Measurements from ENCODE around the gene CTNNA3.

CTNNA3 gene

GRCh38 chr10:66167816-66168215 lies 1528.2 kb downstream of the CTNNA3 start:
- DNase-seq = no peak

GRCh38 chr10:66162560-66163143 lies 1533.3 kb downstream of the CTNNA3 start:
- DNase-seq = no peak

GRCh38 chr10:66151346-66151745 lies 1544.6 kb downstream of the CTNNA3 start:
- DNase-seq = no peak

GRCh38 chr10:66148312-66148711 lies 1547.7 kb downstream of the CTNNA3 start:
- DNase-seq = no peak

- DNase-seq = no peak
Measured at GRCh38 chr10:66144016-66144415, 1552.0 kb downstream of the CTNNA3 start.

GRCh38 chr10:66102756-66103155 lies 1593.2 kb downstream of the CTNNA3 start:
- no peak for DNase-seq

- no peak for DNase-seq
Measured at GRCh38 chr10:66098595-66099480, 1597.2 kb downstream of the CTNNA3 start.

GRCh38 chr10:66095610-66096009 lies 1600.4 kb downstream of the CTNNA3 start:
- DNase-seq = no peak

GRCh38 chr10:66085906-66086305 lies 1610.1 kb downstream of the CTNNA3 start:
- no peak for DNase-seq

GRCh38 chr10:66071907-66072306 lies 1624.1 kb downstream of the CTNNA3 start:
- no peak for DNase-seq

GRCh38 chr10:66058594-66058993 lies 1637.4 kb downstream of the CTNNA3 start:
- DNase-seq = no peak

- DNase-seq = no peak
Measured at GRCh38 chr10:66049335-66049734, 1646.7 kb downstream of the CTNNA3 start.

- DNase-seq = no peak
Measured at GRCh38 chr10:66045859-66046258, 1650.1 kb downstream of the CTNNA3 start.

- DNase-seq = no peak
Measured at GRCh38 chr10:66041771-66042170, 1654.2 kb downstream of the CTNNA3 start.

- DNase-seq = no peak
Measured at GRCh38 chr10:66038623-66039022, 1657.4 kb downstream of the CTNNA3 start.

- DNase-seq = no peak
Measured at GRCh38 chr10:66026321-66026720, 1669.7 kb downstream of the CTNNA3 start.

GRCh38 chr10:66025186-66025585 lies 1670.8 kb downstream of the CTNNA3 start:
- no peak for DNase-seq

- DNase-seq = no peak
Measured at GRCh38 chr10:66021423-66021822, 1674.6 kb downstream of the CTNNA3 start.

GRCh38 chr10:66008221-66008620 lies 1687.8 kb downstream of the CTNNA3 start:
- DNase-seq = no peak

- no peak for DNase-seq
Measured at GRCh38 chr10:66006411-66006810, 1689.6 kb downstream of the CTNNA3 start.

- no peak for DNase-seq
Measured at GRCh38 chr10:65993451-65993850, 1702.5 kb downstream of the CTNNA3 start.

GRCh38 chr10:65968871-65969270 lies 1727.1 kb downstream of the CTNNA3 start:
- no peak for DNase-seq

GRCh38 chr10:65968437-65968836 lies 1727.6 kb downstream of the CTNNA3 start:
- DNase-seq = no peak

- DNase-seq = no peak
Measured at GRCh38 chr10:65964205-65964604, 1731.8 kb downstream of the CTNNA3 start.

- DNase-seq = no peak
Measured at GRCh38 chr10:65952086-65952485, 1743.9 kb downstream of the CTNNA3 start.
